HG03342 (cell line): ENCODE results near the gene GPX3.

Source experiments
- ATAC-seq: cut with Tn5 transposase; IDR thresholded peaks from one replicate; pipeline ENCODE4 v1.9.1; 2021; ENCODE audit warnings: mild to moderate bottlenecking, moderate library complexity; ENCODE audit not compliant: unreplicated experiment

The GPX3 gene, protein sequence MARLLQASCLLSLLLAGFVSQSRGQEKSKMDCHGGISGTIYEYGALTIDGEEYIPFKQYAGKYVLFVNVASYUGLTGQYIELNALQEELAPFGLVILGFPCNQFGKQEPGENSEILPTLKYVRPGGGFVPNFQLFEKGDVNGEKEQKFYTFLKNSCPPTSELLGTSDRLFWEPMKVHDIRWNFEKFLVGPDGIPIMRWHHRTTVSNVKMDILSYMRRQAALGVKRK

GRCh38 chr5:151020304-151021110, at the start of gene GPX3:
Gene GPX3, plus strand, starts transcription at chr5:151020591. Its CDS starts 64 bp downstream, at chr5:151020655.
- peak; percentile 67 for ATAC-seq

GRCh38 chr5:150978590-150978989, 41.8 kb upstream of the GPX3 start:
- no peak for ATAC-seq

DNA sequence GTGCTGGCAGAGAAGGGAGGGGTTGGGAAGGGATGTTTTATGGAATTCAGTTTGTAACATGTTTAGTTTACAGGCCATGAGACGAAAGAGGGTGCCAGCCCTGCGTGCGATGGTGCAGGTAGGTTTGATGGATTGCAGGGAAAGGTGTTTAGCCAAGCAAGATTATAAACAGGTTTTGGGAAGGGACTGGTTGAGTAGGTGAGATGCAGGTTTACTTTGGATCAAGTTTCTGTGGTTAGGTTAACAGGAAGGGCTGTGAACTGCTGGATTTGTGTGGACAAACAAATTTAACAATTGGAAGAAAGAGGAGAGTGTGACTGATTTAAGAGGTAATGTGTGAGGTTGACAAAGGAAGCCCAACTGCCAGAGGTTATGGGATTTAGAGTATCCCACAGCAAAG, 32.6 kb upstream of the GPX3 start:
- no peak for ATAC-seq

DNA sequence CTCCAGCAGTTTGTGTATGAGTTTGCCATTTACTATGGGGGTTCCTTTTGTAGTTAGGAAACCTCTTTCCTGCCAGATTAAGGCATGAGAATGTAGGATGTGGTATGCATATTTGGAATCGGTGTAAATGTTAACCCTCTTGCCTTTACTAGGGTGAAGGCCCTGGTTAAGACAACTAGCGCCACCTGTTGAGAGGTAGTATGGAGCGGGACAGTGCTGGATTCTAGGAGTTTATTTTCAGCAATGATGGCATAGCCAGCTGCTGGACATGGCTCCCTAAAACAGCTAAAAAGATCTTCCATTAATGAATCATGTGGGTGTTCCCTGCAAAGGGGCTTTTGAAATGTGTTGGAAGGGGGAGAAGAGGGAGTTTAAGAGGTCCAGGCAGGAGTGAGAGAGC, 30.7 kb upstream of the GPX3 start:
- ATAC-seq, result no peak

GRCh38 chr5:150992705-150993104, 27.7 kb upstream of the GPX3 start:
- no peak for ATAC-seq

GRCh38 chr5:150993422-150993821, 27.0 kb upstream of the GPX3 start:
- ATAC-seq, result no peak

- no peak for ATAC-seq
Measured at GRCh38 chr5:150993826-150994412, 26.5 kb upstream of the GPX3 start.

- no peak for ATAC-seq
Measured at GRCh38 chr5:150999704-151000442, 20.5 kb upstream of the GPX3 start.

GRCh38 chr5:151001436-151001835, 19.0 kb upstream of the GPX3 start:
- ATAC-seq, result no peak

- no peak for ATAC-seq
Measured at GRCh38 chr5:151002250-151002649, 18.1 kb upstream of the GPX3 start.

GRCh38 chr5:151002681-151003502, 17.5 kb upstream of the GPX3 start:
- ATAC-seq, result no peak

DNA sequence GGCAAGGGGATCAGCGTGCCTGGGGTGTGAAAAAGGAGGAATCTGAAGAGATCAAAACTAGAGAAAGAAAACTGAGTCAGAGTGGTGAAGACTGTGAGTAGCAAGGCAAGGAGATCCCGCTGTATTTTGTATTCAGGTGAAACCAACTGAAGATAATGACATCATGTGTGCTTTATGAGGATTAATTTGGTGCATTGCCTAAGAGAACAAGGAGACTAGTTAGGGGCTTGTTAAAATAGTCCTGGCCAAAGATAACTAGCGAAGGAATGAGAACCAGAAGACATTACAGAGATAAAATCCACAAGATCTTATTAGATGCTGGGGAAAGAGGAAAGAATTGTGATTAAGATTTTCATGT, 16.9 kb upstream of the GPX3 start:
- ATAC-seq, result no peak

- ATAC-seq, result no peak
Measured at GRCh38 chr5:151004499-151004898, 15.9 kb upstream of the GPX3 start.

DNA sequence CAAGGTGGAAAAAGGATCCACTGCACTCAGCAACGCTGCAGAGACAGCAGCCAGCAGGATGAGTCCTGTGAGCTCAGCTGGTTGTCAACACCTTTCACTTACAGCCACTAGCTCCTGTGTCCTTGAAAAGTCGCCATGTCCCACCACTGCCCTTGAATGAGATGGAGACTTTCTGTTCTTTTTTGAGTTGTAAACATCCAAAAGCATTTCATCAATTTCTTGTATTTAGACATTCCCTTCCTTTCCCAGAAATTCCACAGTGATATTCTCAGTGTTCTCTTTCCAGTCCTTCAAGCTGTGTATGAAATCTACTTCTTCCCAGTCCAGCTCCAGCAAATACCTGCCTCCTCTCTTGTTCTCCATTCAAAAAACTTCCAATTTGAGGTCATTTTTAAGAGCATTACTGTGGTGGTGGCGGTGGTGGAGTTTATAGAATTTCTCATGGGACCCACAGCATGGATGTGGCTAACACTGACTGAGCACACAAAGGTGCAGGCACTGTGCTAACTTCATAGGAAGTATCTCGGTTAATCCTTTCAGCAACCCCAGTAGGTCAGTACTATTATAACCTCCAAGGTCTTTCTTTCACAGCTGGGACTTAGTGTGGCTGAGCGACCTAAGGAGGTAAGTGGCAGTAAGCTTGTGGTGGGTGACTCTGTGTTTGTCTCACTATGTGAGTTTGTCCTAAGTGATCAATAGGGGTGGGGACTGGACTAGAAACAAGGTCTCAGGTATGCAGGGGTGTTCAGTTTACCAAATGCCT, 15.0 kb upstream of the GPX3 start:
- ATAC-seq, result no peak

GRCh38 chr5:151005950-151006576, 14.3 kb upstream of the GPX3 start:
- no peak for ATAC-seq

GRCh38 chr5:151006704-151007334, 13.6 kb upstream of the GPX3 start:
- ATAC-seq, result no peak

DNA sequence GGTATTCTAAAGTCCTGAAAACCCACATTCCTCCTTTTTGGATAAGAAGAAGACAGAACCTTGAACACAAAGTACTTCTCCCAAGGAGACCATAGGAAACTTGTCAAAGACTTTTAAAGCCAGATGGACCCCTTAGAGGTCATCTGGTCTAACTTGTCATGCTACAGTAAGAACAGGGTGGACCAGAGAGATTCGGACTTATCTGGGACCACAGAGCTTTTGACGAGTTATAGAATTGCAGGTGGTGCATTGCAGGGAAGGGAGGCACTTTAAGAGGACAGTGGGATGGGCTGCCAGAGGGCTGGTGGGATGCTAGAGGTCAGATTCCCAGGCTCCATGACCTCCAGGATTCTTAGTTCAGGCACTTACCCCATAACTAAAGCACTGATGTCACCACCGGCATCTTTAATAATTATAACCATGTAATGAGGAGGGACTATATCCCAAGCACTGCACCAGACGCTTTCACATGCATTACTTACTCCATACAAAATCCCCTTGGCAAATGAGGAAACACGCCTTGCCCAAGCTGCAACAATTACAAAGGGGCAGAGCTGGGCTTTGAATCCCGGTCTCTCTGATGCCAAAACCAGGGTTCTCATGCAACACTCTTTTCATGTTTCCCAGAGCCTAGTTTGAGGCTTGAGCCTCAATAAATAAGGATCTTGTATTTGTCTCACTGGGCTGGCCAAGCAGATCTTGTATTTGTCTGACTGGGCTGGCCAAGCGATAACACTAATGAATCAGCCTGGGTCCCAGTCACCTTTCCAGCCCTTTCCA, 12.8 kb upstream of the GPX3 start:
- no peak for ATAC-seq

- ATAC-seq, result no peak
Measured at GRCh38 chr5:151008210-151008491, 12.2 kb upstream of the GPX3 start.
